H1 (cell line): ENCODE measurements around the gene PDP2. TPM values are rescaled to one million over a fixed set of nuclear protein-coding genes. Genes with fewer than 3 reads are reported as not detected.

Source experiments
- CTCF ChIA-PET: fragments of 300-600 bp; sonication (Branson Sonifier 250); formaldehyde crosslinking; loops from one replicate; lab custom pipeline; 2021; ENCODE audit not compliant: partially characterized antibody; lab: Charles Lee
- POLR2A ChIA-PET: fragments of 300-600 bp; sonication (Branson Sonifier 250); formaldehyde crosslinking; loops from one replicate; lab custom pipeline; 2021; ENCODE audit warnings: inconsistent platforms; ENCODE audit not compliant: partially characterized antibody; lab: Charles Lee
- DNase-seq, 2 experiments: peaks; one replicate each; pipeline versions ENCODE4 v3.0.0 to v3.0.0-alpha.2; 2010 to 2022; ENCODE audit warnings: low spot score in 2 of 2, low read depth in 1 of 2, mixed read lengths in 1 of 2
- FAIRE-seq: peaks from 2 replicates; lab custom pipeline; 2011; peaks lifted over from hg19 to GRCh38; lab: Jason Lieb, UNC
- H2AFZ ChIP-seq: 2 replicates; pipeline ENCODE4 v1.8.1; 2012; ENCODE audit warnings: low read length, inconsistent platforms
- H2AK5ac ChIP-seq: 2 replicates; pipeline ENCODE4 v1.6.1; 2013; ENCODE audit warnings: low read depth, low read length
- H2BK120ac ChIP-seq: replicated peaks from 2 replicates; pipeline ENCODE3; 2013; ENCODE audit warnings: low read depth, low read length, inconsistent platforms
- H2BK12ac ChIP-seq: 2 replicates; pipeline ENCODE4 v1.6.1; 2013; ENCODE audit warnings: low read depth, low read length
- H2BK15ac ChIP-seq: 2 replicates; pipeline ENCODE4 v1.6.1; 2013; ENCODE audit warnings: low read length
- H2BK20ac ChIP-seq: 2 replicates; pipeline ENCODE4 v1.6.1; 2013; ENCODE audit warnings: low read length
- H2BK5ac ChIP-seq: 2 replicates; pipeline ENCODE4 v1.6.1; 2013; ENCODE audit warnings: low read depth, low read length
- H3K14ac ChIP-seq: 2 replicates; pipeline ENCODE4 v1.6.1; 2013; ENCODE audit warnings: inconsistent platforms; ENCODE audit not compliant: insufficient read length
- H3K18ac ChIP-seq: 2 replicates; pipeline ENCODE4 v1.6.1; 2013; ENCODE audit warnings: low read length; ENCODE audit errors: extremely low read depth
- H3K23ac ChIP-seq: 2 replicates; pipeline ENCODE4 v1.6.1; 2013; ENCODE audit warnings: inconsistent platforms; ENCODE audit not compliant: insufficient read length
- H3K23me2 ChIP-seq: 2 replicates; pipeline ENCODE4 v1.6.1; 2013; ENCODE audit warnings: low read depth, low read length
- H3K27ac ChIP-seq: 2 replicates; pipeline ENCODE4 v1.6.1; 2011; ENCODE audit warnings: low read depth, low read length, inconsistent platforms
- H3K27me3 ChIP-seq, 4 experiments: replicated peaks in 1 of 4; 1 replicate in 1 of 4; 2 replicates in 3 of 4; pipeline versions ENCODE4 v1.6.1 to v1.8.1; 2011 to 2013; ENCODE audit warnings: low read length in 3 of 4, mild to moderate bottlenecking in 3 of 4, inconsistent platforms in 2 of 4, mixed read lengths in 2 of 4, moderate library complexity in 1 of 4; ENCODE audit not compliant: control insufficient read depth in 3 of 4, insufficient read depth in 3 of 4; ENCODE audit errors: extremely low read depth in 1 of 4
- H3K36me3 ChIP-seq, 4 experiments: 2 replicates each; pipeline versions ENCODE4 v1.6.1 to v1.8.1; 2011 to 2013; ENCODE audit warnings: mild to moderate bottlenecking in 4 of 4, low read length in 3 of 4, moderate library complexity in 2 of 4, control low read depth in 1 of 4, inconsistent platforms in 1 of 4; ENCODE audit not compliant: insufficient read depth in 4 of 4, control insufficient read depth in 2 of 4
- H3K4ac ChIP-seq: replicated peaks from 2 replicates; pipeline ENCODE3; 2013; ENCODE audit warnings: low read length, low read depth, mixed read lengths, inconsistent platforms; ENCODE audit not compliant: insufficient read length
- H3K4me1 ChIP-seq, 4 experiments: replicated peaks in 1 of 4; 1 replicate in 1 of 4; 2 replicates in 3 of 4; pipeline versions ENCODE4 v1.6.1 to v1.8.1; 2011 to 2013; ENCODE audit warnings: low read length in 3 of 4, inconsistent platforms in 2 of 4, mixed read lengths in 1 of 4; ENCODE audit not compliant: insufficient read depth in 4 of 4, control insufficient read depth in 3 of 4
- H3K4me2 ChIP-seq, 2 experiments: 2 replicates each; pipeline versions ENCODE4 v1.6.1 to v1.8.1; 2011 to 2013; ENCODE audit warnings: low read depth in 2 of 2, low read length in 2 of 2, control low read depth in 1 of 2, inconsistent platforms in 1 of 2, mild to moderate bottlenecking in 1 of 2; ENCODE audit not compliant: insufficient read depth in 1 of 2
- H3K4me3 ChIP-seq, 4 experiments: fragments of 200-600, 300-600 bp in 1 of 4; sonication (generic), shearing (Covaris generic), sonication (Bioruptor Twin) in 1 of 4; 2 replicates each; pipeline versions ENCODE4 v1.5.1 to v1.8.1; 2011 to 2016; ENCODE audit warnings: low read length in 4 of 4, low read depth in 3 of 4, control low read depth in 2 of 4, inconsistent platforms in 2 of 4, mild to moderate bottlenecking in 2 of 4, mixed read lengths in 1 of 4, moderate library complexity in 1 of 4; ENCODE audit not compliant: insufficient read depth in 2 of 4; ENCODE audit errors: extremely low read depth in 1 of 4
- H3K56ac ChIP-seq: replicated peaks from 2 replicates; pipeline ENCODE3; 2013; ENCODE audit warnings: low read depth, mild to moderate bottlenecking, mixed read lengths, low read length, inconsistent platforms; ENCODE audit not compliant: insufficient read length
- H3K79me1 ChIP-seq: 2 replicates; pipeline ENCODE4 v1.6.1; 2013; ENCODE audit warnings: low read depth, low read length, control low read depth
- H3K79me2 ChIP-seq, 2 experiments: 2 replicates each; pipeline versions ENCODE4 v1.6.1 to v1.8.1; 2012 to 2013; ENCODE audit warnings: low read length in 2 of 2, mild to moderate bottlenecking in 2 of 2, inconsistent platforms in 1 of 2; ENCODE audit not compliant: insufficient read depth in 2 of 2, control insufficient read depth in 1 of 2
- H3K9ac ChIP-seq, 4 experiments: replicated peaks in 1 of 4; 1 replicate in 1 of 4; 2 replicates in 3 of 4; pipeline versions ENCODE4 v1.6.1 to v1.8.1; 2011 to 2013; ENCODE audit warnings: low read depth in 3 of 4, low read length in 3 of 4, control low read depth in 2 of 4, mild to moderate bottlenecking in 2 of 4, moderate library complexity in 2 of 4, inconsistent platforms in 1 of 4; ENCODE audit errors: extremely low read depth in 1 of 4
- H3K9me3 ChIP-seq, 2 experiments: 2 replicates each; pipeline versions ENCODE4 v1.6.1 to v1.8.1; 2012 to 2013; ENCODE audit warnings: mild to moderate bottlenecking in 2 of 2, moderate library complexity in 2 of 2, control low read depth in 1 of 2, inconsistent platforms in 1 of 2, low read depth in 1 of 2, low read length in 1 of 2, mixed read lengths in 1 of 2; ENCODE audit not compliant: insufficient read depth in 2 of 2
- H4K20me1 ChIP-seq, 2 experiments: replicated peaks in 1 of 2; 2 replicates each; pipeline versions ENCODE3 to v1.8.1; 2011 to 2013; ENCODE audit warnings: inconsistent platforms in 2 of 2, low read length in 2 of 2, mild to moderate bottlenecking in 1 of 2; ENCODE audit not compliant: insufficient read depth in 2 of 2, control insufficient read depth in 1 of 2
- H4K5ac ChIP-seq: 2 replicates; pipeline ENCODE4 v1.6.1; 2013; ENCODE audit warnings: low read length, low read depth, mixed read lengths, inconsistent platforms; ENCODE audit not compliant: insufficient read length
- H4K8ac ChIP-seq: 2 replicates; pipeline ENCODE4 v1.8.0; 2013; ENCODE audit warnings: mild to moderate bottlenecking, moderate library complexity, low read length, inconsistent platforms; ENCODE audit not compliant: insufficient read depth; ENCODE audit errors: extremely low read depth
- H4K91ac ChIP-seq: replicated peaks from 2 replicates; pipeline ENCODE3; 2013; ENCODE audit warnings: low read length, mixed read lengths, inconsistent platforms; ENCODE audit not compliant: insufficient read length
- GABPA ChIP-seq: IDR thresholded peaks from 2 replicates; pipeline ENCODE4 v1.6.1; 2011; ENCODE audit warnings: mild to moderate bottlenecking, low read length, moderate library complexity, borderline replicate concordance; ENCODE audit not compliant: insufficient read depth
- MAFK ChIP-seq: IDR thresholded peaks from 2 replicates; pipeline ENCODE4 v1.6.1; 2012; ENCODE audit warnings: low read depth, mild to moderate bottlenecking, improper control_type of control experiment, low read length
- RBBP5 ChIP-seq: IDR thresholded peaks from 2 replicates; pipeline ENCODE4 v1.7.1; 2012; ENCODE audit warnings: low read depth, mild to moderate bottlenecking, inconsistent platforms, low read length, moderate library complexity, borderline replicate concordance
- RNF2 ChIP-seq: fragments of 200-900, 300-1000 bp; sonication (generic); IDR thresholded peaks from 2 replicates; pipeline ENCODE4 v1.7.1; 2016; ENCODE audit warnings: borderline replicate concordance, low read depth, mild to moderate bottlenecking, antibody characterized with exemption, low read length; ENCODE audit not compliant: poor library complexity, severe bottlenecking; ENCODE audit errors: missing control alignments
- TBP ChIP-seq: IDR thresholded peaks from 2 replicates; pipeline ENCODE4 v1.6.1; 2011; ENCODE audit warnings: low read depth, low read length, improper control_type of control experiment
- WGBS, 2 experiments: shearing (Covaris generic) in 1 of 2; methylation state at CpG; one replicate each; pipeline versions ENCODE4 v1.1.6 to v1.1.7; 2013 to 2015; ENCODE audit warnings: low lambda C conversion rate in 2 of 2, mixed read lengths in 2 of 2, inconsistent platforms in 1 of 2, low coverage in 1 of 2, missing lambda C conversion rate in 1 of 2; ENCODE audit not compliant: insufficient replicate concordance in 2 of 2, insufficient coverage in 1 of 2, insufficient read length in 1 of 2; ENCODE audit errors: extremely low coverage in 1 of 2, missing lambda C conversion rate in 1 of 2; 5-methylcytosine and 5-hydroxymethylcytosine counted together
- polyA plus RNA-seq, 7 experiments: library from polyadenylated mRNA; depleted of rRNA in 3 of 7; stranded (reverse) in 5 of 7; unstranded in 2 of 7; fragments of >200 nt in 5 of 7; fragments of 200-250 nt in 2 of 7; gene quantifications; 1 replicate in 5 of 7; 2 replicates in 1 of 7; 4 replicates in 1 of 7; pipeline versions ENCODE4 v1.2.1 to v1.2.3, GENCODE V29; 2011 to 2013; ENCODE audit warnings: missing spikeins in 2 of 7, mixed read lengths in 2 of 7
- total RNA-seq: library from RNA; stranded (reverse); fragmentation: NEBNext Ultra II Directional; extraction: Animal tissue kit (Norgen Biotek cat#: 25700); gene quantifications from 2 replicates; pipeline ENCODE4 v1.2.1, GENCODE V29; 2021

The PDP2 gene
- total and polyA plus RNA-seq, 2 of the 8 experiments (the other 6 are each of a cell fraction or from before 2014, with no cell fraction given) = 11.7 to 36.5 TPM

DNA sequence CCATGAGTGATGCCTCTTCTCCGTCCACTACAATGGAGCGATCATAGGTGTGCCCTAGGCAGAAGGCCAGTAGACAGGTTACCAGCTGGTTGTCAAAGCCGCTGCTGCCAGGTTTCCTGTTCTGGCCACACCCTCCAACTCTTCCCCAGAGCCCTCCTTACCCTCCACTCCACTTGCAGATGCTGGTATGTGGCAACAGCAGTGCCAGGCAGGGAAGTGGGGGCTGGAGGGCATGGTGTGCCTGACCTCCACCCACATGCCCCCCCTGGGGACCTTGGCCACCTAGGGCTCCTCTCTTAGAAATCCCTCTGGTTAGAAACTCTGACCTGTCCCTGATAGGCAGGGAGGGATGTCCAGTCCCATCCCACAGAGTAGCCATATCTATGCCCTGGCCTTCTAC, 43.6 kb downstream of the PDP2 start:
- Histone ChIP-seq H3K4ac (no peak overlapping the region), H2BK5ac (no peak overlapping the region), H4K20me1 (no peaks in the 10 kb centered on the region), H3K56ac (no peak overlapping the region), H3K36me3 (no peaks in the 10 kb centered on the region), H2AK5ac (no peak overlapping the region), H2BK20ac (no peak overlapping the region), H3K27ac (no peak overlapping the region), H4K5ac (no peak overlapping the region), H4K91ac (no peak overlapping the region), H3K14ac (no peak overlapping the region), H3K27me3 (peaks cover 14 to 46% (median 37%) of the 10 kb centered on the region in 4 experiments; a peak in 6 of 7 replicates), H3K18ac (no peak overlapping the region), H3K9me3 (no peaks in the 10 kb centered on the region), H3K23me2 (peaks cover 4% of the 10 kb centered on the region; the same call in 1 of the 2 replicates), H2BK12ac (no peak overlapping the region), H3K9ac (no peak overlapping the region), H3K4me1 (peaks cover 0 to 8% (median under 1%) of the 10 kb centered on the region in 4 experiments; a peak in 4 of 7 replicates), H3K79me1 (peaks cover 2% of the 10 kb centered on the region; the same call in 1 of the 2 replicates), H3K4me2 (no peak overlapping the region; a peak in 1 of 4 replicates), H3K79me2 (no peaks in the 10 kb centered on the region), H2BK15ac (no peak overlapping the region), H4K8ac (no peak overlapping the region), H3K23ac (no peak overlapping the region), H3K4me3 (no peak overlapping the region), H2BK120ac (no peak overlapping the region), H2AFZ (no peak overlapping the region)
- ChIA-PET POLR2A (interaction anchor here (0.6 to 1.4 kb wide), 2 partner anchors 12 to 82 kb away, joined by 3 to 5 read pairs; no protein-coding TSS in a partner anchor), CTCF (interaction anchor here (0.9 to 27.5 kb wide), 5 partner anchors 24 to 273 kb away, joined by 3 to 1009 read pairs (median 3); partner anchors contain the start of genes CDH16 and PDP2)
- no peak for FAIRE-seq
- no peak for DNase-seq
- 91% methylated on average over 3 of the region's 3 CpGs; no CpG with 5 or more reads in 1 of the 2 experiments for WGBS, 2 experiments
- TF ChIP-seq RBBP5 (no peak), MAFK (no peak), TBP (no peak), RNF2 (no peak), GABPA (no peak)
